Measurements from ENCODE around the gene PTRH1.

DNA sequence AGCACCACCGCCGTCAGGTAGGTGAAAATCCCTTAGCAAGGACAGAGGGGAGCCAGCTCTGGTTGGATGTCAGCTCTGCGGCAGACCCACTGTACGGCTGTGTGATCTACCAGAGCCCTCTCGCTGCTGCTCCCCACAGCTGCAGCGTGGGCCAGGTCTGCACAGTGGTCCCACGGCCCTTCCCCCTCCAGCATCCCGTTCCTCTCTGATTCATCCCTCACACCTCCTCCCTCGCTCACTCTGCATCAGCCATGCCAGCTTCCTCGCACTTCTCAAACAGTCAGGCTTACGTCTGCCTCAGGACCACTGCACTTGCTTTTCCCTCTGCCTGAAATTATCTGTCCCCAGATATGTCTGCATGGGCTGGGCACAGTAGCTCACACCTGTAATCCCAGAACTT is 35.2 kb downstream of the PTRH1 start:
- TF ChIP-seq POLR2A (IDR thresholded peaks at IDR 0.05; ENCODE audit: borderline replicate concordance, extremely low read depth, insufficient read depth, insufficient read length) (no peak), EZH2 (IDR thresholded peaks at IDR 0.05) (no peak), SIN3A (IDR thresholded peaks at IDR 0.05; ENCODE audit: low read depth) (no peak), POLR2AphosphoS5 (IDR thresholded peaks at IDR 0.05; ENCODE audit: low read depth, low read length) (no peak), JUND (IDR thresholded peaks at IDR 0.05) (no peak), EZH2phosphoT487 (IDR thresholded peaks at IDR 0.05; ENCODE audit: borderline replicate concordance) (no peak), TCF7L2 (IDR thresholded peaks at IDR 0.05; ENCODE audit: borderline replicate concordance, extremely low read depth, insufficient read depth, insufficient read length) (no peak)
- TF ChIP-seq, protein P1, sequence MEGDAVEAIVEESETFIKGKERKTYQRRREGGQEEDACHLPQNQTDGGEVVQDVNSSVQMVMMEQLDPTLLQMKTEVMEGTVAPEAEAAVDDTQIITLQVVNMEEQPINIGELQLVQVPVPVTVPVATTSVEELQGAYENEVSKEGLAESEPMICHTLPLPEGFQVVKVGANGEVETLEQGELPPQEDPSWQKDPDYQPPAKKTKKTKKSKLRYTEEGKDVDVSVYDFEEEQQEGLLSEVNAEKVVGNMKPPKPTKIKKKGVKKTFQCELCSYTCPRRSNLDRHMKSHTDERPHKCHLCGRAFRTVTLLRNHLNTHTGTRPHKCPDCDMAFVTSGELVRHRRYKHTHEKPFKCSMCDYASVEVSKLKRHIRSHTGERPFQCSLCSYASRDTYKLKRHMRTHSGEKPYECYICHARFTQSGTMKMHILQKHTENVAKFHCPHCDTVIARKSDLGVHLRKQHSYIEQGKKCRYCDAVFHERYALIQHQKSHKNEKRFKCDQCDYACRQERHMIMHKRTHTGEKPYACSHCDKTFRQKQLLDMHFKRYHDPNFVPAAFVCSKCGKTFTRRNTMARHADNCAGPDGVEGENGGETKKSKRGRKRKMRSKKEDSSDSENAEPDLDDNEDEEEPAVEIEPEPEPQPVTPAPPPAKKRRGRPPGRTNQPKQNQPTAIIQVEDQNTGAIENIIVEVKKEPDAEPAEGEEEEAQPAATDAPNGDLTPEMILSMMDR (IDR thresholded peaks at IDR 0.05 in 2 of 3, conservative IDR thresholded peaks at IDR 0.05 in 1 of 3; ENCODE audit: borderline replicate concordance in 1 of 3, insufficient read depth in 1 of 3, low read depth in 2 of 3, low read length in 2 of 3): no peak
- TF ChIP-seq, protein P2, sequence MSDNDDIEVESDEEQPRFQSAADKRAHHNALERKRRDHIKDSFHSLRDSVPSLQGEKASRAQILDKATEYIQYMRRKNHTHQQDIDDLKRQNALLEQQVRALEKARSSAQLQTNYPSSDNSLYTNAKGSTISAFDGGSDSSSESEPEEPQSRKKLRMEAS (IDR thresholded peaks at IDR 0.05): no peak
- TF ChIP-seq, protein P3, sequence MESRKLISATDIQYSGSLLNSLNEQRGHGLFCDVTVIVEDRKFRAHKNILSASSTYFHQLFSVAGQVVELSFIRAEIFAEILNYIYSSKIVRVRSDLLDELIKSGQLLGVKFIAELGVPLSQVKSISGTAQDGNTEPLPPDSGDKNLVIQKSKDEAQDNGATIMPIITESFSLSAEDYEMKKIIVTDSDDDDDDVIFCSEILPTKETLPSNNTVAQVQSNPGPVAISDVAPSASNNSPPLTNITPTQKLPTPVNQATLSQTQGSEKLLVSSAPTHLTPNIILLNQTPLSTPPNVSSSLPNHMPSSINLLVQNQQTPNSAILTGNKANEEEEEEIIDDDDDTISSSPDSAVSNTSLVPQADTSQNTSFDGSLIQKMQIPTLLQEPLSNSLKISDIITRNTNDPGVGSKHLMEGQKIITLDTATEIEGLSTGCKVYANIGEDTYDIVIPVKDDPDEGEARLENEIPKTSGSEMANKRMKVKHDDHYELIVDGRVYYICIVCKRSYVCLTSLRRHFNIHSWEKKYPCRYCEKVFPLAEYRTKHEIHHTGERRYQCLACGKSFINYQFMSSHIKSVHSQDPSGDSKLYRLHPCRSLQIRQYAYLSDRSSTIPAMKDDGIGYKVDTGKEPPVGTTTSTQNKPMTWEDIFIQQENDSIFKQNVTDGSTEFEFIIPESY (IDR thresholded peaks at IDR 0.05; ENCODE audit: extremely low read depth, insufficient replicate concordance, low read length): no peak
